Limb (tissue), 2 donors: Measurements from ENCODE around the gene PLPPR3.
A peak's percentile ranks its signal among the peaks of the same experiment; 100 is the strongest.

ENCODE experiments used
- DNase-seq, 2 donors: peaks; one replicate each; pipeline ENCODE4 v3.0.0-alpha.2; 2016; ENCODE audit errors: extremely low spot score in 2 of 2

PLPPR3 gene

DNA sequence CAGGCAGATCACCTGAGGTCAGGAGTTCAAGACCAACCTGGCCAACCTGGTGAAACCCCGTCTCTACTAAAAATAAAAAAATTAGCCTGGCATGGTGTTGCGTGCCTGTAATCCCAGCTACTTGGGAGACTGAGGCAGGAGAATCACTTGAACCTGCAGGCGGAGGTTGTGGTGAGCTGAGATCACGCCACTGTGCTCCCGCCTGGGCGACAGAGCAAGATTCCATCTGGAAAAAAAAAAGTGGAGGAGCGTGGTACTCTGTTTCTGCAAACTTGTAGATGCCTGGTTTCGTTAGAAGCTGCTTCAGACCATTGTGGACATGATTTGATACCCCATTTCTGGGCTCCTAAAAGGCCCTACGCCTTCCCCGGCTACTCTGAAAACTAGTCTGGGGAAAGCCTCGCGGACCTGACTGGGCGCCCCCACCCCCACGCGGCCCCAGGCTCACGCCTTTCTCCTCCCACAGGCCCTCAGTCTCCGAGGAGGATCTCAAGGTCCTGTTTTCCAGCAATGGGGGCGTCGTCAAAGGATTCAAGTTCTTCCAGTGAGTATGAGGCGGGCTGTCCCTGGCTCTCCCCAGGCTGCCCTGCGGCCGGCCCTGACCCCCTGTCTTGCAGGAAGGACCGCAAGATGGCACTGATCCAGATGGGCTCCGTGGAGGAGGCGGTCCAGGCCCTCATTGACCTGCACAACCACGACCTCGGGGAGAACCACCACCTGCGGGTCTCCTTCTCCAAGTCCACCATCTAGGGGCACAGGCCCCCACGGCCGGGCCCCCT, 11.5 kb downstream of the PLPPR3 start:
- DNase-seq = peak in 1 of 2 donors; percentile 31

DNA sequence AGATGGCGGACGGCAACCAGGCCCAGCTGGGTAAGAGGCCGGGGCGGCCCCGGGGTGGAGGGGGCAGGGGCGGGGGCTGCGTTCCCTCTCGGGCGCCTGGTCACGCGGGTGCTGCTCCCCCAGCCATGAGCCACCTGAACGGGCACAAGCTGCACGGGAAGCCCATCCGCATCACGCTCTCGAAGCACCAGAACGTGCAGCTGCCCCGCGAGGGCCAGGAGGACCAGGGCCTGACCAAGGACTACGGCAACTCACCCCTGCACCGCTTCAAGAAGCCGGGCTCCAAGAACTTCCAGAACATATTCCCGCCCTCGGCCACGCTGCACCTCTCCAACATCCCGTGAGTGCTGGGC, 13.4 kb downstream of the PLPPR3 start:
- no peak for DNase-seq

DNA sequence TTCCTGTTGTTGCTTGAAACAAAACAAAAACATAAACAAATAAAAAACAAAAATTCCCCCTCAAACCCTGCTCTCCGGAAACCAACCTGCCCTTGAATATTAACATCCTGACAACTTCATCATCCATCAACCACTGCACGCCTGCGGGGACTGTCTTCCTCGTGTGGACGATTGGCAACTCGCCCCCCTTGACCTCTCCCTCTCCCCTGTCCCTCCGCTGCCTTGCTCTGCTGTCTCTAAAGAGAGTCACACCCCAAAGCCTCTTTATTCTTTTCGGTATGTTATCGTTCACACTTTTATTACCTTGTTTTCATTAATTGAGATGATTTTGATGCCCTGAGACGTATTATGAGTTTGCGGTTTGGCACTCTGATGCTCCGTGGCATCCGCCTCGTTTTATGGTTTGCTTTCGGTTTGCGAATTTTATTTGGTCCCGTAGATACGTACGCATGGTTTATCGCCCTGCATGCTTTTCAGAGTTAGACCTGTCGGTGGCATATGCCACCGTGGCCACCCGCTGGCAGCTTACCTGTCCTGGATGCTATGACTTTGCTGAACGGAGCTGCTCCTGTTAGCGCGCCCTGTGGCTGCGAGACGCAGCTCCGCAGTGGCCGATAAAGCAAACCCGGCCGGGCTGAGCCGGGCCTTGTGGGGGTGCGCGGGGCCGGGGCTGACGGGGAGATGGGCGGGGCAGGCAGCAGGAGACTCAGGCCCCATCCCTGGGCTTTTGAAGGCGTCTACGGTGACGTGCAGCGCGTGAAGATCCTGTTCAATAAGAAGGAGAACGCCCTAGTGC, 13.9 kb downstream of the PLPPR3 start:
- DNase-seq = no peak

DNA sequence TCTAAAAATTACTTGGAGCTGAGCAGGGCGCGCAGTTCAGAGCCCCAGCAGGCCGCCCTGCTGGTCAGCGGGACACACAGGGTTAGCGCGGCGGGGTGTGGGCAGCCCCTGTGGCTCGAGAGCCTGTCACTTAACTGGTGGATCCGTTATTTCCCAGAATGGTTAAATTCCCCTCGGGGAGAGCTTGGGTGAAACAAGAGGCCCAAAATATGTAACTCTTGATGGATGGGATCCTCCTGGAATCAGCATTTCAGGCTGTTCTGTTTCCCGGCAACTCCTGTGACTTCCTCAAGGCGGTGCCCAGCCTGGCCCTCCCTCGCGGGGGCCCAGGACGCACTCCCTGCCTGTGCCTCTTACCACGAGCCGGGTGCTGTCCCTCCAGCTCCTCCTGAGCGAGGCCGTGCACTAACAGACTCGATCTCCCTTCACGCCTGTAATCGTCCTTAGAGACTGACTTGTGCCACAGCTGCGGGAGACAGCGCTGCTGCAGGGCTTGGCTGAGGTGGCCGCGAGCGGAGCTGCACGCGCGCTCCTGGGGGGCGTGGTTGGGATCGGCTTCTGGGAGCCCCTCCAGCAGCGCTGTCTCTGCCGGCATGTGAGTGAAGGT, 14.8 kb downstream of the PLPPR3 start:
- no peak for DNase-seq

DNA sequence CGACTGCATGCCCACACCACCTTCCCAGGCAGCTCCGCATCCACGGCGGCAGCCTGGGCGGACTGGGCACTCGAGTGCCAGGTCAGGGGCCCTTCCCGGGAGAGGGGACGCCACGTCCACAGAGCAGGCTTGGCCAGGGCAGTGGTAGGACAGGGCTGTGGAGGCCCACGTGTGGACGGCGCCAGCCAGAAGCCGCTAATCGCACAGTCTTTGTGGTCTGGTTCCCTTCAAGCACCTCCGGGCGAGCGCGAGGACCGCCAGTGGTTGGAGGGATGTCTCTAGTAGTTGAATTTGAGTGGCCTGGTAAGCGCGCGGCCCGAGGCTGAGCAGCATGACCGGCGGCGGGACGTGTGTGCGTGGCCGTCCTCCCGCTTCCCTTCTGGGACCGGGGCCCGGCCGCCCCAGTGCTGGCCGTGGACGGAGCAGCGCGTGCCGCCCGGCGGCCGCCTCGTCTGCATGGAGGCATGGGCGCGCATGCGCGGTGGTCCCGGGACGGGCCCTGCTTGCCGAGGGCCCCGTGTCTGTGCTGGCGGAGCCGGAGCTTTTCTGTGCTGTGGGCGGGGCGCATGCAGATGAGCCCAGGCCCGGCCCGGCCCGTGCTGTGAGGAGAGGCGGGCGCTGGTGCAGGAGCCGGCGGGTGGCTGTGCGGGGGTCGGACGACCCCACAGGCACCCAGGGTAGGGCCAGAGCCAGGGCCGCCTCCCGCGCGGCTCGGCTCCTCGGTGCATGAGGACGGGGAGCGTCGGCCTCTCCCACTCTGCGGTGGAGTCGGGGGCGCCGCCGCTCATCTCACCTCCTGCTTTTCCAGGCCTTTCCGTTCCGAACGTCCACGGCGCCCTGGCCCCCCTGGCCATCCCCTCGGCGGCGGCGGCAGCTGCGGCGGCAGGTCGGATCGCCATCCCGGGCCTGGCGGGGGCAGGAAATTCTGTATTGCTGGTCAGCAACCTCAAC, 15.9 kb downstream of the PLPPR3 start:
- DNase-seq = no peak

DNA sequence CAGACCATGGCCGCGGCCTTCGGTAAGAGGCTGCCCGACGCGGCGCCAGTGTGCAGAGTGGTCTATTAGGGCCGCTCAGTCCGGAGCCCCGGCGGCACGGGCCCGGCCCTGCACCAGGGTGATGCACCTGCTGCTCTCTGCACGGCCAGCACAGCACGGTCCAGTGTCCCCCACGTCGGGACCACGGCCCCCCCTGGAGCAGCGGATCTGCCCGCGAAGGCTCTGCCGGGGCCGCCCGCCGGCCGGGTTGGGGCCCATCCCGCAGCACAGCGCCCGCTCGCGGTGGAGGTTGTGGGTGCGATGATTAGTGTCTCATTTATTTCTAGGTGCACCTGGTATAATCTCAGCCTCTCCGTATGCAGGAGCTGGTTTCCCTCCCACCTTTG, 16.6 kb downstream of the PLPPR3 start:
- no peak for DNase-seq

DNA sequence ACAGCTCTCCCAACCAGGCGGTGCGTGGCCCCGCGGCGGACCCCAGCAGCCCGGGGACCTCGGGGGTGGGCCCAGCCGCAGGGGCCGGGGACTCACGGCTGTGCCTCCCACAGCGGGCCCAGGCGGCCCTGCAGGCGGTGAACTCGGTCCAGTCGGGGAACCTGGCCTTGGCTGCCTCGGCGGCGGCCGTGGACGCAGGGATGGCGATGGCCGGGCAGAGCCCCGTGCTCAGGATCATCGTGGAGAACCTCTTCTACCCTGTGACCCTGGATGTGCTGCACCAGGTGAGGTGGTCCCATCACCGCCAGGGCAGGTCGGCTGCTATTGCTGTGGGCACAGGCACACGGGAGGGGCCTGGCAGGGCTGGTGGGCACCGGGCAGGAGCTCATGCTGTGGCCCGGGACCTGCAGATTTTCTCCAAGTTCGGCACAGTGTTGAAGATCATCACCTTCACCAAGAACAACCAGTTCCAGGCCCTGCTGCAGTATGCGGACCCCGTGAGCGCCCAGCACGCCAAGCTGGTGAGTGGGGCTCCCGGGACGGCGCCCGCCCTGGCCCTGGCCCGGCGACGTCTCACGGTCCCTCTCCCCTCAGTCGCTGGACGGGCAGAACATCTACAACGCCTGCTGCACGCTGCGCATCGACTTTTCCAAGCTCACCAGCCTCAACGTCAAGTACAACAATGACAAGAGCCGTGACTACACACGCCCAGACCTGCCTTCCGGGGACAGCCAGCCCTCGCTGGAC, 17.2 kb downstream of the PLPPR3 start:
- DNase-seq = no peak

DNA sequence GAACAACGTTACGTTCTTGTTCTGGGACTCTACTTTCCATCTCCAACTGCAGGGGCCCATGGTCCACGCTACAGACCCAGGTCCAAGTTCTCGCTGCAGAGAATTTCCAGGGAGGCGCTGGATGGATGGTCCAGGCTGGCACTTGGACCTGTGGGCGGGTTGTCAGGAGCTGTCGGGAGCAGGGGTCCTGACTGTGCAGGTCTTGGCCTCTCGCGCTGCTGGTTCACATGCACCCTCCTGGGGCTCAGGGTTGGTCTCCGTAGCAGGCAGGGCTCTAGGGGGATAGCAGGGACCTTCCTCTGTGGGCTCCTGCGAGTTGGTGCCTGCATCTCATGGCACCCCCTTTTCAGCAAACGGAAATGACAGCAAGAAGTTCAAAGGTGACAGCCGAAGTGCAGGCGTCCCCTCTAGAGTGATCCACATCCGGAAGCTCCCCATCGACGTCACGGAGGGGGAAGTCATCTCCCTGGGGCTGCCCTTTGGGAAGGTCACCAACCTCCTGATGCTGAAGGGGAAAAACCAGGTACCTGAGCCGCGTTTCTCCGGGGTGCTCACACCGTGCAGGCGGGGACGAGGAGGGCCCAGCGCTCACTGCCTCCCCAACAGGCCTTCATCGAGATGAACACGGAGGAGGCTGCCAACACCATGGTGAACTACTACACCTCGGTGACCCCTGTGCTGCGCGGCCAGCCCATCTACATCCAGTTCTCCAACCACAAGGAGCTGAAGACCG, 17.9 kb downstream of the PLPPR3 start:
- DNase-seq = no peak

DNA sequence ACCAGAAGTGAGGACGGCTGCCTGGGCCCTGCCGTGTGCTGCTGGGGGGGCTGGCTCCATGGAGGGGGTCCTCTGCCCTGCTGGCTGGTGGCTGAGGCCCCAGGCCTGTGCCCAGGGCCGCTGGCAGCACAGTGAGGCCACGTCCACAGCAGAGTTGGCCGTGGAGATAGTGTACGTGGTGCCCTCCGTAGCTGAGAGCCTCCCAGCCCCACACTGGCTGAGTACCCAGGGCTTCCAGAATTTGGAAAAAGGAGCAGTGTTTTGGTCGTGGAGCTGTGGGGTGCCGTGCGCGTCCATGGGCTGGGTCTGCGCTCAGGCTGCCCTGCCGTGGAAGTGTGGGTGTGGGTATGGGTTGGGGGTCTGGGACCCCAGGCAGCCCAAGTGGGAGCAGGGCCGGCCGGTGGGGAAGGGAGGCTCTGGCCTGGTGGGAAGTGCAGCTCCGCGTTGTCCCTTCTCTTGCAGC, 18.6 kb downstream of the PLPPR3 start:
- no peak for DNase-seq

DNA sequence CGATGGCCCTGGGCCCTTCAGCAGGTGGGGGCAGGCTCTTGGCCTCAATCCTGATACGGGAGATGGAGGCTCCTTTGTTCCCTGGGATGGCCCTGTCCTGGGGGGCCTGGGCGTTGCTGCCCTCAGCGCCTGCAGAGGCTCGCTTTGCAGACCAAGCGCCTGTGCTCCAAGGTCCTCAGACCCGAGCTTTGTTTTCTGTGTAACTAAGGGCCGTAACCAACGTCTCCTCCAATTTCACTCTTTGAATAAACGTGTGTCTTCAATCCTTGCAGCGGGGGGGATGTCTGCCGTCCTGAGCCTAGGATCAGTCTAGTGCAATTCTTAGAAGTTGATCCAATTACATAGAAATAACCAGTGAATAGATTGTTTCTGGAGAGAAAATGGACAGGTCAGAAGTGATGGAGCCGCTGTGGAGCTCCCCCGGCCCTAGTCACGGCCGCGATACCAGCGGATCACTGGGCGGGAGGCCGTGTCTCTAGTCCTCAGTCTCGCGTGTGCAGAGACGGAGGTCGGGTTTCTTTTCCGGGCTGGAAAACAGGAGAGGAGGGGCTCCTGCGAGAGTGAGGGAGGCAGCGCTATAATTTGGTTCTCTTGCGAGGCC, 19.2 kb downstream of the PLPPR3 start:
- peak in 1 of 2 donors; percentile 60 for DNase-seq

DNA sequence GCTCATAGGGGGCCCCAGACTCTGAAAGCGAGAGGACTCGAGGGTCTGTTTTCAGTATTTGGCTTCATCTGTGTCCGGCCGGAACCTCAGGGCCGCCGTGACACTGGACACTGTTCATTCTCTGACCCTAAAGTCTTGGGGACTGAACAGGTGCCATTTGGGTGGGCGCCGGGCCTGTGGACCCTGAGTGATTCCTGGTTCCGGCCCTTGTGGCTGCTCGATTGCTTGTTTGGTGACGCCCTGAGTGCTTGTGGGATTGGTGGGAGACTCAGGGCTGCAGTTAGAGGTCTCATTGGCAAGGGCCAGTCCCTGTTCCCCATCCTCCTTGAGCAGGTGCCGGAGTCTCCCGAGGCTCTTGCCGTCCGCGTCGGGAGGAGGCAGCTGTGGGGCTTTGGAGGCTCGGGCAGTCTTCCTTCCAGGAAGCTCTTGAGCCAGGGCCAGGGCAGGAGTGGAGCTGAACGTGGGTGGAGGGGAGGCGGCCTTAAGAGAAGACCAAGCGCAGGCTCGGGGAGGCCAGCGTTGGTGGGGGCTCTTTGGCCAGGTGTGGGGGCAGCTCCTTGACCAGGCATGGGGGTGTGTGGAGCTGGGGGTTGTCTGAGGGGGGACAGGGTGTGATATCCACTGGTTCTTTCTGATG, 19.8 kb downstream of the PLPPR3 start:
- DNase-seq = peak in 1 of 2 donors; percentile 51

DNA sequence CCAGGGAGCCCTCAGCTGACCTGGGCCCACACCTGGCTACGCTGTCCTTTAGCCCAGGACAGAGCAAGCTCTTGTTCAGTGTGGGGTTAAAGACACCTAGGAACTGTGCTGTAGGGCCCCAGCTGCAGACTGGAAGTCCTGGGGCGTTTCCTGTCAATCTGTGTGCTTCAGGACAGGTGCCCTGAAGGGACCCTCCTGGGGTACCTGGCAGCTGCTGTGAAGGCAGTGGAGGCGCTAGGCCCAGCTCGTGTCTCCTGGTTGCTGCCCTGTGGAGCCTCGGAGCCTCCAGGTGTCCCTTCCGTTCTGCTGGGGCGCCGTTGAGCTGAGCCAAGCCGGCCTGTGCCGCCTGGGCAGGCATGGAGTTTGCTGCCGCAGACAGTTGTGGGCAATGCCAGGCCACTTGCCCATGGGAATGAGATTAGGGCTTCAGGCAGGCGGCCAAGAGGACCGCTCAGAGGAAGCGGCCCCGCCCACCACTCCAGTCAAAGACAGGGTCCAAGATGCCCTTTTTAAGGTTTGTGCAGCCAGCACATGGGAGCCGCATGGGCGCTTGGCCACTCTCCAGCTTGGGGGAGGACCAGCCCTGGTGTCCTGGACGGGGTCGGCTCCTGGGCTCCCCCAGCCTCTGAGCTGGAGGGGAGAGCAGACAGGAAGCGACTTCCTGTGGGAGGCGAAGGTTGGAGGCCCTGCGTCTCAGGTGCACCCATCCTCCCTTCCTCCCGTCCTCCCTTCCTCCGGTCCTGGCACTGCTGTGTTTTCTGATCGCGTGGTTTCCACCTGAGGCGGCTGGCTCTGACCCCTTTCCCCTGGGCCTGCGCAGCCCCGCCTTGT, 20.5 kb downstream of the PLPPR3 start:
- peak in 1 of 2 donors; percentile 50 for DNase-seq

DNA sequence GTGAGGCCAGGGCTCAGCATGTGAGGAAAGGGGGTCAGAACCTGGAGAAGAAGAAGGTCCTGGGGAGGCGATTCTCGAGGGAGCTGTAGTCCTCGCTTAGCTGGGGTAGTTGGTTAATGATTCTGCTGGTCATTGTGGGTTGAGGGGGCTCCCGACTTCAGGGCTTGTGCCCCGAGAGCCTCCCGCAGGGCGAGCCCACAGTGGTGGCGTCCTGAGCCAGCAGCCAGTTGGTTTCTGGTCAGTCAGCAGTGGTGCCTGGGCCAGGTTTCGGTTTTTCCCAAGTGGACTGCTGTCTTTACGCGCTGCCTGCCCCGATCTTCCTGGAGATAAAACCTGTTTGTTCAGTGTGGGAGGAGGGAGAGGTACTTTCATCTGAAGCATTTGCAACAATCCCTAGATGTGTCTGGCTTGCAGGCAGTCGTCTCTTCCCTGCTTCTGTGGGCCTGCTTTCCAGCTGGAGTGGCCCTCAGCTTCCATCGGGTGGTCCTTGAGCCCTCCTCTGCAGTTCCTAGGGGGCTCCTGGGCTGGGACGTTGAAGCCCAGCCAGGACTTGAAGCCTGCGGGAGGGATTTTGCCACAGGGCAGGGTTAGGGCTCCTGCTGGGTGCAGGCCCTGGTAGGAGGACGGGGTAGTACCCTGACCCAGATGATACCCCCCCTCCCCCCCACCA, 21.3 kb downstream of the PLPPR3 start:
- no peak for DNase-seq

DNA sequence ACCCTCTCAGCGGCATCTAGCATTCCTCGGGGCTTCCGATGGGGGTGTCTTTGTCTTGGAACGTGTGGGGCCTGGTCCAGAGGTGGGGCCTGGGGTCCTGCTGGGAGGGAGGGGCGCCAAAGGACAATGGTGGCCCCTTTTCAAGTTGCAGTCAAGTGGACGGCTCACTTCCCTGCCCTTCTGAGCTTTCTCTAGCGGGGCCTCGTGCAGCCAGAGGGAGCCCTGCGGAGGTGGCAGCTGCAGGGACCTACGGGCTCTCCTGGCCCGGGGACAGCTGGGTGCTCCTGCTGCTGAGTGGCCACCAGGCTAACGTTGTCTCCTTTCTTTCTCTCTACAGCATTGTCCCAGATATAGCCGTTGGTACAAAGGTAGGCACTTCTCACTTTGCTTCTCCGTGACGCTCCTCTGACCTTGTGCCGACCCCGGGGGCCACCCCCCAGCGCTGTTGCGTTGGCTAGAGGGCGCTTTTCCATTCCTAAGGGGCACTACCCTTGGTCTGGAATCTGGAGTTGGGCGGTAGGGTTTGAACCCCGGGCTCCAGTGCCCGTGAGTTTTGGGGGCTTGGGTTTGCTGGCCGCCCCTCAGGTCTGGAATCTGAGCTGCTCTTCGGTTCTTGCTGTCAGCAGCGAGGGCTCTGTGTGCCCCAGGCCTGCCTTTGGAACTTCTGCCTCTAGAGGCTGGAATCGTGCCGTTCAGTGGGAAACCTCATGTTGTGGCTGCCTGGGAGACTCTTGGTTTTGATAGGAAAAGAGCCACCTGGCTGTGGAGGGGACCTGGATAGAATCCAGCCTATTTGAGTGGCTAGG, 22.5 kb downstream of the PLPPR3 start:
- DNase-seq = no peak

DNA sequence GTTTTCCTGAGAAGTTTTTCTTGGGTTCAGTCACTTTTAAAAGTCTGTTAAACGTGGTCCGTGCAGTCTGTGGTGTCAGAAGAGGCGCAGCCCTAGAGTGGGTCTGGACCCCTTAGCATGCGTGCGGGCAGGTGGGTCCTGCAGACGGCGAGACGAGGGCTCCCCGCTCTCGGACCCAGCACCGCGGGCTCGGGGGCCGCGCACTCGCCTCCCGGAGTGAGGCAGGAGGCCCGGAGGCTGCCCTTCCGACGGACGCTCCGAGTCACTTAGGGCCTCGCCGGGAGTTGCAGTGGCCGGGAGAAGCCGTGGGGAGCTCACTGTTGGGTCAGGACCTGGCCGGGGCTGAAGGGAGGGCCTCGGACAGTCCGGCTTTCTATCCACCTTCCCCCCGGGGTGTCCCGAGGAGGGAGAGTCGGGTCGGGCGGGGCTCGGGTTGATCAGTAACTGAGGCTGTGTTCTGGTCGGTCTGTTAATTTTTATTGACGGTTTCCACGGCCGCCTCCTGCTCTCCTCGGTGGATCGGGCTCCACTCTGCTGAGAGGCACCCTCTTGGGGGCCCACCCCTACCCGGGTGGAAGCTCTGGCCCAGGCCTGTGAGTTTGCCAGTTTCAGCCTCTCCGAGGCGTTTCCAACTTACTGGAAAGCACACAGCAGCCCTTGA, 23.2 kb downstream of the PLPPR3 start:
- no peak for DNase-seq
